ENCODE measurements around the gene RANBP1. TPM values are rescaled to one million over a fixed set of nuclear protein-coding genes. Genes with fewer than 3 reads are reported as not detected.

Gene RANBP1
- polyA plus RNA-seq, 1 donor (not counting 4 experiments of a cell fraction or from before 2014, with no cell fraction given), result 193 TPM

DNA sequence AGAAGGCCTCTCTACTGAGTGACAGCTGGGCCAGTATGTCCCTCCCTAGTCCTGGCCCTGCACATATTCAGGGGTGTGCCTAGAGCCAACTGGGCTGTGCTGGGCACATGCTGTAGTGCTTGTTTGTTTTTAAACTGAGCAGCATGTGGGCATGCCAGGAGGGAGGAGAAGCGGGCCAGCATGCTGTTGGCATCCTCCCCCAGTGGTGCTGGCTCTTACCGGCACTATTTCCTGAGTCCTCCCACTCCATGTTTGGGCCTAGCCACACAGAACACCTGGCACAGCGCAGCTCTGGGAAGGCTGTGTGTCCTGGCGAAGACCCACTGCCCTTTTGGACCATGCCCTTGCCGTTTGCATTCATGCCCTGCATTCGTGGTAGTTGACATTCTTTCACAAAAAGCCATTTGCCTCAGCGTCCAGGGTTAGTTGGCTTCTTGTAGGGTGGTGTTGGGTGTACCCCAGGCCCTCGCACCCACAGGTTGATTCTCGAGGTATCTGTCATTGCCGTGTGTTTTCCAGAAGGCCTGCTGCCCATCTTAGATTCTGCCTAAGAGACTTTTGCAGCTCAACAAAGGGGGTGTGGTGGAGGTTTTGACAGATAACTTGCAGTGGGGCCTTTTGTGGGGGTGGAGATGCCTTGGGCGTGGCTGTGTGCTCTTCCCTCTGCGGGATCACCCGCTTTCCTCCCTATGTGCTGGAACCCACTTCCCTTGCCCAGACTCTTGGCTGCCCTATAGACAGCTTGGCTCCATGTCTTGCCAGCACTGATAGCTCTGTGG is 22.3 kb upstream of the RANBP1 start:
- no peak for TF ChIP-seq EZH2 (IDR thresholded peaks at IDR 0.05; ENCODE audit: low read length)
- TF ChIP-seq, protein P1, sequence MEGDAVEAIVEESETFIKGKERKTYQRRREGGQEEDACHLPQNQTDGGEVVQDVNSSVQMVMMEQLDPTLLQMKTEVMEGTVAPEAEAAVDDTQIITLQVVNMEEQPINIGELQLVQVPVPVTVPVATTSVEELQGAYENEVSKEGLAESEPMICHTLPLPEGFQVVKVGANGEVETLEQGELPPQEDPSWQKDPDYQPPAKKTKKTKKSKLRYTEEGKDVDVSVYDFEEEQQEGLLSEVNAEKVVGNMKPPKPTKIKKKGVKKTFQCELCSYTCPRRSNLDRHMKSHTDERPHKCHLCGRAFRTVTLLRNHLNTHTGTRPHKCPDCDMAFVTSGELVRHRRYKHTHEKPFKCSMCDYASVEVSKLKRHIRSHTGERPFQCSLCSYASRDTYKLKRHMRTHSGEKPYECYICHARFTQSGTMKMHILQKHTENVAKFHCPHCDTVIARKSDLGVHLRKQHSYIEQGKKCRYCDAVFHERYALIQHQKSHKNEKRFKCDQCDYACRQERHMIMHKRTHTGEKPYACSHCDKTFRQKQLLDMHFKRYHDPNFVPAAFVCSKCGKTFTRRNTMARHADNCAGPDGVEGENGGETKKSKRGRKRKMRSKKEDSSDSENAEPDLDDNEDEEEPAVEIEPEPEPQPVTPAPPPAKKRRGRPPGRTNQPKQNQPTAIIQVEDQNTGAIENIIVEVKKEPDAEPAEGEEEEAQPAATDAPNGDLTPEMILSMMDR (optimal IDR thresholded peaks at IDR 0.05 in 1 of 3, IDR thresholded peaks at IDR 0.05 in 1 of 3, conservative IDR thresholded peaks at IDR 0.05 in 1 of 3; ENCODE audit: extremely low read depth in 1 of 3, insufficient read depth in 2 of 3, low read length in 3 of 3), result no peak
- no peaks in the 10 kb centered on the region for H3K9me1 ChIP-seq (ENCODE audit: control insufficient read depth, extremely low read depth, insufficient read depth, low read length)
- H3K4me2 ChIP-seq (ENCODE audit: control insufficient read depth, extremely low read depth, insufficient read depth, low read depth, low read length), result no peak overlapping the region
- H3K4me1 ChIP-seq (ENCODE audit: control insufficient read depth, extremely low read depth, insufficient read depth, low read length), result no peaks in the 10 kb centered on the region
- peaks cover 6% of the 10 kb centered on the region for H4K20me1 ChIP-seq (ENCODE audit: control insufficient read depth, extremely low read depth, insufficient read depth, low read length)
- no peak overlapping the region for H3K27ac ChIP-seq (ENCODE audit: control insufficient read depth, insufficient read depth, low read length)
- H2AFZ ChIP-seq (ENCODE audit: control insufficient read depth, low read length), result no peak overlapping the region
- DNase-seq (ENCODE audit: low read depth, low spot score) (no peak), FAIRE-seq (no peak)
- peaks cover 47 to 65% of the 10 kb centered on the region in 2 experiments for H3K36me3 ChIP-seq (ENCODE audit: control insufficient read depth in 2 of 2, extremely low read depth in 1 of 2, insufficient read depth in 2 of 2, low read length in 2 of 2)
- no peaks in the 10 kb centered on the region for H3K27me3 ChIP-seq (ENCODE audit: control insufficient read depth, extremely low read depth, insufficient read depth, low read length)
- H3K4me3 ChIP-seq (ENCODE audit: control insufficient read depth in 2 of 3, extremely low read depth in 1 of 3, insufficient read depth in 2 of 3, low read depth in 1 of 3, low read length in 3 of 3), result no peak overlapping the region
- H3K9ac ChIP-seq (ENCODE audit: control insufficient read depth, extremely low read depth, insufficient read depth, low read length), result no peak overlapping the region
- peaks cover 16% of the 10 kb centered on the region for H3K79me2 ChIP-seq (ENCODE audit: control insufficient read depth, insufficient read depth, low read length)
- dilution Hi-C loops (cut with MboI; ENCODE audit: extremely low pct_ligation_motif_present, low sequenced_read_pairs), result no loop called here
- H3K9me3 ChIP-seq (ENCODE audit: control insufficient read depth, low read depth, low read length), result no peaks in the 10 kb centered on the region

DNA sequence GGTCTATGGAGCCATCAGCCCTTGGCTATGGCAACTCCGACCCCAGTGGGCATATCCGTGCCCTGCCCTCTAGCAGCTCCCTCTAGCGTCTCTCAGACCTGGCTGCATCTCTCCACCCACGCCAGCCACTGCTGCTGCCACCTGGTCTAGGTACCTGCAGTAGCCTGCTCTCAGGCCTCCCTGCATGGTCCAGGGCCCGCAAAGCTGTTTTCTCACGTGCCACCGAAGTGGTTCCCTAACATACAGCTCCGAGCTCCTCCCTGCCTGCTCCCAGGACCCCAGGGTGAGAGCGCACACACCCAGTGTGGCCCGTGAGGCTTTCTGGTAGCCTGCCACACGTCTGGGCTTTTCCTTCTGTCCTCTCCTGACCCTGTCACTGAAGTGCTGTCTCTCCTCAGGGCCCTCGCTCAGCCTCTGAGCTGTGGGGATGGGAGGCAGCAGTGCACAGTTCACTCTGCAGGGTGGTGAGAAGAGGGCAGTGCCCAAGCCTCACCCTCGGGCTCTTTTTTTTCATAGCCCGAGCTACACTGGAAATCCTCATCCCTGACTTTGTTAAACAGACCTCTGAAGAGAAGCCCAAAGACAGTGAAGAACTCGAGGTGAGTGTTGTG is 21.6 kb upstream of the RANBP1 start:
- H3K9me3 ChIP-seq (ENCODE audit: control insufficient read depth, low read depth, low read length), result no peaks in the 10 kb centered on the region
- no peak overlapping the region for H3K4me2 ChIP-seq (ENCODE audit: control insufficient read depth, extremely low read depth, insufficient read depth, low read depth, low read length)
- no peaks in the 10 kb centered on the region for H3K27me3 ChIP-seq (ENCODE audit: control insufficient read depth, extremely low read depth, insufficient read depth, low read length)
- dilution Hi-C loops (cut with MboI; ENCODE audit: extremely low pct_ligation_motif_present, low sequenced_read_pairs), result no loop called here
- H3K36me3 ChIP-seq (ENCODE audit: control insufficient read depth in 2 of 2, extremely low read depth in 1 of 2, insufficient read depth in 2 of 2, low read length in 2 of 2), result peaks cover 47 to 64% of the 10 kb centered on the region in 2 experiments
- no peak overlapping the region for H3K9ac ChIP-seq (ENCODE audit: control insufficient read depth, extremely low read depth, insufficient read depth, low read length)
- H3K79me2 ChIP-seq (ENCODE audit: control insufficient read depth, insufficient read depth, low read length), result peaks cover 17% of the 10 kb centered on the region
- TF ChIP-seq, protein P1 (optimal IDR thresholded peaks at IDR 0.05 in 1 of 3, IDR thresholded peaks at IDR 0.05 in 1 of 3, conservative IDR thresholded peaks at IDR 0.05 in 1 of 3; ENCODE audit: extremely low read depth in 1 of 3, insufficient read depth in 2 of 3, low read length in 3 of 3), result no peak
- no peak for TF ChIP-seq EZH2 (IDR thresholded peaks at IDR 0.05; ENCODE audit: low read length)
- FAIRE-seq (no peak), DNase-seq (ENCODE audit: low read depth, low spot score) (no peak)
- no peaks in the 10 kb centered on the region for H3K9me1 ChIP-seq (ENCODE audit: control insufficient read depth, extremely low read depth, insufficient read depth, low read length)
- no peaks in the 10 kb centered on the region for H3K4me1 ChIP-seq (ENCODE audit: control insufficient read depth, extremely low read depth, insufficient read depth, low read length)
- H3K4me3 ChIP-seq (ENCODE audit: control insufficient read depth in 2 of 3, extremely low read depth in 1 of 3, insufficient read depth in 2 of 3, low read depth in 1 of 3, low read length in 3 of 3), result no peak overlapping the region
- no peak overlapping the region for H2AFZ ChIP-seq (ENCODE audit: control insufficient read depth, low read length)
- H4K20me1 ChIP-seq (ENCODE audit: control insufficient read depth, extremely low read depth, insufficient read depth, low read length), result peaks cover 2% of the 10 kb centered on the region
- no peak overlapping the region for H3K27ac ChIP-seq (ENCODE audit: control insufficient read depth, insufficient read depth, low read length)

All from keratinocyte (primary cell).